ENCODE data around the gene DNAH17. TPM values are rescaled to one million over a fixed set of nuclear protein-coding genes. Genes with fewer than 3 reads are reported as not detected.
A peak's percentile ranks its signal among the peaks of the same experiment; 100 is the strongest.

Gene DNAH17
- total RNA-seq, 1 experiment from 2014 or later = 0.18 TPM

- ChIA-PET CTCF (interaction anchor here (0.6 kb wide), 1 partner anchor 182 kb away, joined by 3 read pairs; no protein-coding TSS in a partner anchor), POLR2A (no interaction called here)
- no peak overlapping the region for H3K27ac ChIP-seq (ENCODE audit: low read length)
These were observed 50.8 kb downstream of the DNAH17 start for GRCh38 chr17:78526231-78527025.

GRCh38 chr17:78525511-78526160 is 51.6 kb downstream of the DNAH17 start:
- no peak overlapping the region for H3K4me3 ChIP-seq (ENCODE audit: low read depth in 2 of 2, low read length in 2 of 2)
- H3K36me3 ChIP-seq (ENCODE audit: control insufficient read depth, insufficient read depth, low read length) = no peaks in the 10 kb centered on the region
- POLR2A ChIA-PET = no interaction called here
- TF ChIP-seq TCF7L2 (IDR thresholded peaks at IDR 0.05; ENCODE audit: low read depth, low read length) = no peak
- TF ChIP-seq, protein P1, sequence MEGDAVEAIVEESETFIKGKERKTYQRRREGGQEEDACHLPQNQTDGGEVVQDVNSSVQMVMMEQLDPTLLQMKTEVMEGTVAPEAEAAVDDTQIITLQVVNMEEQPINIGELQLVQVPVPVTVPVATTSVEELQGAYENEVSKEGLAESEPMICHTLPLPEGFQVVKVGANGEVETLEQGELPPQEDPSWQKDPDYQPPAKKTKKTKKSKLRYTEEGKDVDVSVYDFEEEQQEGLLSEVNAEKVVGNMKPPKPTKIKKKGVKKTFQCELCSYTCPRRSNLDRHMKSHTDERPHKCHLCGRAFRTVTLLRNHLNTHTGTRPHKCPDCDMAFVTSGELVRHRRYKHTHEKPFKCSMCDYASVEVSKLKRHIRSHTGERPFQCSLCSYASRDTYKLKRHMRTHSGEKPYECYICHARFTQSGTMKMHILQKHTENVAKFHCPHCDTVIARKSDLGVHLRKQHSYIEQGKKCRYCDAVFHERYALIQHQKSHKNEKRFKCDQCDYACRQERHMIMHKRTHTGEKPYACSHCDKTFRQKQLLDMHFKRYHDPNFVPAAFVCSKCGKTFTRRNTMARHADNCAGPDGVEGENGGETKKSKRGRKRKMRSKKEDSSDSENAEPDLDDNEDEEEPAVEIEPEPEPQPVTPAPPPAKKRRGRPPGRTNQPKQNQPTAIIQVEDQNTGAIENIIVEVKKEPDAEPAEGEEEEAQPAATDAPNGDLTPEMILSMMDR (IDR thresholded peaks at IDR 0.05) = no peak
- TF ChIP-seq, protein P2, sequence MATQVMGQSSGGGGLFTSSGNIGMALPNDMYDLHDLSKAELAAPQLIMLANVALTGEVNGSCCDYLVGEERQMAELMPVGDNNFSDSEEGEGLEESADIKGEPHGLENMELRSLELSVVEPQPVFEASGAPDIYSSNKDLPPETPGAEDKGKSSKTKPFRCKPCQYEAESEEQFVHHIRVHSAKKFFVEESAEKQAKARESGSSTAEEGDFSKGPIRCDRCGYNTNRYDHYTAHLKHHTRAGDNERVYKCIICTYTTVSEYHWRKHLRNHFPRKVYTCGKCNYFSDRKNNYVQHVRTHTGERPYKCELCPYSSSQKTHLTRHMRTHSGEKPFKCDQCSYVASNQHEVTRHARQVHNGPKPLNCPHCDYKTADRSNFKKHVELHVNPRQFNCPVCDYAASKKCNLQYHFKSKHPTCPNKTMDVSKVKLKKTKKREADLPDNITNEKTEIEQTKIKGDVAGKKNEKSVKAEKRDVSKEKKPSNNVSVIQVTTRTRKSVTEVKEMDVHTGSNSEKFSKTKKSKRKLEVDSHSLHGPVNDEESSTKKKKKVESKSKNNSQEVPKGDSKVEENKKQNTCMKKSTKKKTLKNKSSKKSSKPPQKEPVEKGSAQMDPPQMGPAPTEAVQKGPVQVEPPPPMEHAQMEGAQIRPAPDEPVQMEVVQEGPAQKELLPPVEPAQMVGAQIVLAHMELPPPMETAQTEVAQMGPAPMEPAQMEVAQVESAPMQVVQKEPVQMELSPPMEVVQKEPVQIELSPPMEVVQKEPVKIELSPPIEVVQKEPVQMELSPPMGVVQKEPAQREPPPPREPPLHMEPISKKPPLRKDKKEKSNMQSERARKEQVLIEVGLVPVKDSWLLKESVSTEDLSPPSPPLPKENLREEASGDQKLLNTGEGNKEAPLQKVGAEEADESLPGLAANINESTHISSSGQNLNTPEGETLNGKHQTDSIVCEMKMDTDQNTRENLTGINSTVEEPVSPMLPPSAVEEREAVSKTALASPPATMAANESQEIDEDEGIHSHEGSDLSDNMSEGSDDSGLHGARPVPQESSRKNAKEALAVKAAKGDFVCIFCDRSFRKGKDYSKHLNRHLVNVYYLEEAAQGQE (IDR thresholded peaks at IDR 0.05; ENCODE audit: insufficient read depth in 1 of 2, low read depth in 2 of 2, low read length in 1 of 2) = no peak
- TF ChIP-seq SIN3A (IDR thresholded peaks at IDR 0.05; ENCODE audit: borderline replicate concordance, insufficient read depth, low read depth, low read length) = no peak
- TF ChIP-seq POLR2AphosphoS5 (IDR thresholded peaks at IDR 0.05; ENCODE audit: low read depth, low read length) = no peak
- DNase-seq (ENCODE audit: low read depth, low spot score) (no peak), ATAC-seq (no peak)
- no peaks in the 10 kb centered on the region for H3K27me3 ChIP-seq (ENCODE audit: control insufficient read depth, insufficient read depth, low read length)
- in situ Hi-C loops (cut with HindIII; ENCODE audit: low pct_unique_long_range_greater_than_20kb, low sequenced_read_pairs) (no loop called here), intact Hi-C loops (cut with micrococcal nuclease; ENCODE audit: unreplicated experiment) (no loop called here)
- no peaks in the 10 kb centered on the region for H3K9me3 ChIP-seq (ENCODE audit: control insufficient read depth, insufficient read depth, low read depth, low read length)
- BruUV-seq (replicated peaks) = no TSS peak
- H3K27ac ChIP-seq (ENCODE audit: low read length) = no peak overlapping the region
- CTCF ChIA-PET = no interaction called here
- no peaks in the 10 kb centered on the region for H3K4me1 ChIP-seq (ENCODE audit: control insufficient read depth, insufficient read depth, low read length)

More at GRCh38 chr17:78526231-78527025, 50.8 kb downstream of the DNAH17 start:
- no peak for TF ChIP-seq POLR2AphosphoS5 (IDR thresholded peaks at IDR 0.05; ENCODE audit: low read depth, low read length)
- TF ChIP-seq, protein P2 (IDR thresholded peaks at IDR 0.05; ENCODE audit: insufficient read depth in 1 of 2, low read depth in 2 of 2, low read length in 1 of 2) = no peak
- no peak for TF ChIP-seq SIN3A (IDR thresholded peaks at IDR 0.05; ENCODE audit: borderline replicate concordance, insufficient read depth, low read depth, low read length)
- TF ChIP-seq TCF7L2 (IDR thresholded peaks at IDR 0.05; ENCODE audit: low read depth, low read length) = no peak
- TF ChIP-seq, protein P1 (IDR thresholded peaks at IDR 0.05) = no peak
- Histone ChIP-seq H3K36me3 (ENCODE audit: control insufficient read depth, insufficient read depth, low read length) (no peaks in the 10 kb centered on the region), H3K4me3 (ENCODE audit: low read depth in 2 of 2, low read length in 2 of 2) (no peak overlapping the region), H3K27me3 (ENCODE audit: control insufficient read depth, insufficient read depth, low read length) (no peaks in the 10 kb centered on the region), H3K4me1 (ENCODE audit: control insufficient read depth, insufficient read depth, low read length) (no peaks in the 10 kb centered on the region), H3K9me3 (ENCODE audit: control insufficient read depth, insufficient read depth, low read depth, low read length) (no peaks in the 10 kb centered on the region)
- DNase-seq (ENCODE audit: low read depth, low spot score) (no peak), ATAC-seq (peak; percentile 50; the same call in 1 of the 2 replicates)
- no TSS peak for BruUV-seq (replicated peaks)
- intact Hi-C loops (cut with micrococcal nuclease; ENCODE audit: unreplicated experiment) = no loop called here
- in situ Hi-C loops (cut with HindIII; ENCODE audit: low pct_unique_long_range_greater_than_20kb, low sequenced_read_pairs) = no loop called here
